ENCODE measurements around the gene CTNNB1. TPM values are rescaled to one million over a fixed set of nuclear protein-coding genes. Genes with fewer than 3 reads are reported as not detected.

Gene CTNNB1
- total and polyA plus RNA-seq, 8 donors: 65.7 to 658 (median 203) TPM

DNA sequence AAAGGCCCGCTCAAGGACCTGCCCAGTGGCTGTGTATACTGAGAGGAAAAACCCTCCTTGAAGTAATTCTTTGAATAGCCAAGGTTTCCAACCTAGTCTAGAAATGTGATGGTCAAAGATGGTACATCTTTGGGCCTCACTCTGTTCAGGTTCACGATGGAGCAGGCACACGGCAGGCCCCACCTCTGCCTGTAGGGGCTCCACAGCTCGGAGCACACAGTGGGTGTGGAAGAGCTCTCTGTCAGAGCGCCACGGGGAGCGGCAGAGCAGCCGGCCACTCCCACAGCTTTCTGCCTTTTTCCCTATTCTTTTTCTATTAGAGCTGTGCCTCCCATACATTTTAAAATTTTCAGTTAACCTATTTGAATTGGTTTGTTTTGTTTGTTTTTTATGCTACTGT is 89.5 kb downstream of the CTNNB1 start:
- WGBS, 5 donors: 86 to 91% (median 89%) methylated on average over 8 of the region's 8 CpGs
- intact Hi-C loops (cut with DNase I; ENCODE audit: low total_unique reads): no loop called here
- DNase-seq: no peak

More for the DNA sequence above, 89.5 kb downstream of the CTNNB1 start:
- H3K4me3 ChIP-seq: no peak overlapping the region
- no peak overlapping the region for H3K27ac ChIP-seq
- no peaks in the 10 kb centered on the region for H3K4me1 ChIP-seq
- H3K9me3 ChIP-seq: no peaks in the 10 kb centered on the region
- no peaks in the 10 kb centered on the region for H3K27me3 ChIP-seq
- H3K36me3 ChIP-seq: no peaks in the 10 kb centered on the region
- no peak for TF ChIP-seq POLR2A (IDR thresholded peaks at IDR 0.05)
- no peak for TF ChIP-seq EP300 (IDR thresholded peaks at IDR 0.05)
- no peak for TF ChIP-seq POLR2AphosphoS5 (IDR thresholded peaks at IDR 0.05)
- TF ChIP-seq, protein P1, sequence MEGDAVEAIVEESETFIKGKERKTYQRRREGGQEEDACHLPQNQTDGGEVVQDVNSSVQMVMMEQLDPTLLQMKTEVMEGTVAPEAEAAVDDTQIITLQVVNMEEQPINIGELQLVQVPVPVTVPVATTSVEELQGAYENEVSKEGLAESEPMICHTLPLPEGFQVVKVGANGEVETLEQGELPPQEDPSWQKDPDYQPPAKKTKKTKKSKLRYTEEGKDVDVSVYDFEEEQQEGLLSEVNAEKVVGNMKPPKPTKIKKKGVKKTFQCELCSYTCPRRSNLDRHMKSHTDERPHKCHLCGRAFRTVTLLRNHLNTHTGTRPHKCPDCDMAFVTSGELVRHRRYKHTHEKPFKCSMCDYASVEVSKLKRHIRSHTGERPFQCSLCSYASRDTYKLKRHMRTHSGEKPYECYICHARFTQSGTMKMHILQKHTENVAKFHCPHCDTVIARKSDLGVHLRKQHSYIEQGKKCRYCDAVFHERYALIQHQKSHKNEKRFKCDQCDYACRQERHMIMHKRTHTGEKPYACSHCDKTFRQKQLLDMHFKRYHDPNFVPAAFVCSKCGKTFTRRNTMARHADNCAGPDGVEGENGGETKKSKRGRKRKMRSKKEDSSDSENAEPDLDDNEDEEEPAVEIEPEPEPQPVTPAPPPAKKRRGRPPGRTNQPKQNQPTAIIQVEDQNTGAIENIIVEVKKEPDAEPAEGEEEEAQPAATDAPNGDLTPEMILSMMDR (IDR thresholded peaks at IDR 0.05): no peak

Small RNAs within 50 kb of the gene (small RNA-seq; reads per million reads assigned to genes)
- gene MRPS31P1: 0 reads per million in 4 donors
